ENCODE data around the gene ST3GAL4. TPM values are rescaled to one million over a fixed set of nuclear protein-coding genes. Genes with fewer than 3 reads are reported as not detected.

Gene ST3GAL4
- total RNA-seq, 4 donors from 2014 or later, result 42.1 to 56.2 (median 47.2) TPM

DNA sequence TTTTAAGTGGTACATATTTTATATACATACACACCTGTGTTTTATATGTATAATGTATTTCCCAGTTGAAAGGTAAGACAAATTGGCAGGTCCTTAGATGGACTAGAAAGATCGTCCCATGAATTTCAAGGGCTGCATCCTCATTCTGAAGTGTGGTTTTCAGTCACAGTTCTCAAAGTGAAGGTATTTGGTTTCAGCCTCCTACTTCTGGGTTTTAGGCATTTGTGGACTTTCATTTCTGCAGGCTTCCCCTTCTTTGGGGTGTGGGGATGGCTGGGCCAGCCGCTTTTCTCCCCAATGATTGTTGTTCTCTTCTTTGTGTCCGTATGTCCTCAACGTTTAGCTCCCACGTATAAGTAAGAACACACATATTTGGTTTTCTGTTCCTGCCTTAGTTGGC, 41.7 kb upstream of the ST3GAL4 start:
- H3K36me3 ChIP-seq, result peaks cover 0 to 23% of the 10 kb centered on the region in 2 donors
- no peak for ATAC-seq
- H3K27ac ChIP-seq, result no peak overlapping the region
- TF ChIP-seq POLR2A (IDR thresholded peaks at IDR 0.05) (no peak), EP300 (IDR thresholded peaks at IDR 0.05) (no peak), POLR2AphosphoS5 (IDR thresholded peaks at IDR 0.05) (no peak)
- TF ChIP-seq, protein P1, sequence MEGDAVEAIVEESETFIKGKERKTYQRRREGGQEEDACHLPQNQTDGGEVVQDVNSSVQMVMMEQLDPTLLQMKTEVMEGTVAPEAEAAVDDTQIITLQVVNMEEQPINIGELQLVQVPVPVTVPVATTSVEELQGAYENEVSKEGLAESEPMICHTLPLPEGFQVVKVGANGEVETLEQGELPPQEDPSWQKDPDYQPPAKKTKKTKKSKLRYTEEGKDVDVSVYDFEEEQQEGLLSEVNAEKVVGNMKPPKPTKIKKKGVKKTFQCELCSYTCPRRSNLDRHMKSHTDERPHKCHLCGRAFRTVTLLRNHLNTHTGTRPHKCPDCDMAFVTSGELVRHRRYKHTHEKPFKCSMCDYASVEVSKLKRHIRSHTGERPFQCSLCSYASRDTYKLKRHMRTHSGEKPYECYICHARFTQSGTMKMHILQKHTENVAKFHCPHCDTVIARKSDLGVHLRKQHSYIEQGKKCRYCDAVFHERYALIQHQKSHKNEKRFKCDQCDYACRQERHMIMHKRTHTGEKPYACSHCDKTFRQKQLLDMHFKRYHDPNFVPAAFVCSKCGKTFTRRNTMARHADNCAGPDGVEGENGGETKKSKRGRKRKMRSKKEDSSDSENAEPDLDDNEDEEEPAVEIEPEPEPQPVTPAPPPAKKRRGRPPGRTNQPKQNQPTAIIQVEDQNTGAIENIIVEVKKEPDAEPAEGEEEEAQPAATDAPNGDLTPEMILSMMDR (IDR thresholded peaks at IDR 0.05), result no peak
- WGBS, 2 donors (ENCODE audit: low coverage in 1 of 2), result 87 to 91% methylated on average over 5 of the region's 5 CpGs
- no peak overlapping the region for H3K4me3 ChIP-seq
- H3K27me3 ChIP-seq, result no peaks in the 10 kb centered on the region
- peaks cover 0 to 34% (median 12%) of the 10 kb centered on the region in 3 donors for H3K4me1 ChIP-seq
- no peaks in the 10 kb centered on the region for H3K9me3 ChIP-seq

DNA sequence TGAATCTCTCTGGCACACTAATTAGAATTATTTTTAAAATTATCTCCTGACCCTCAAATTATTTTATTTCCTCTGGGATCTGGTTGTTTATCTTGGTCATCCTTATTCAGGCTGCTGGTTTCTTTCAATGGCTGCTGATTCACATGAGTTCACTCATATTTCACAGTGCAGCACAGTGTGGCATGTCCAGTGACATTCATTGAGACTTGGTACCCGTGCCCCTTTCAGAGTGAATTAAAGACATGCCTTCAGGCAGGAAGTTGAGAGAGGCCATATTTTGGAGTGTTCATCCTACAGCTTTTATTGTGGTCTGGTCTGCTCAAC, 38.1 kb upstream of the ST3GAL4 start:
- peak overlapping the region; percentile 62 to 85 (median 84) for H3K27ac ChIP-seq
- no peak overlapping the region for H3K4me3 ChIP-seq
- H3K36me3 ChIP-seq, result peaks cover 0 to 16% of the 10 kb centered on the region in 2 donors
- 0 to 17% methylated on average over 1 of the region's 1 CpG for WGBS, 2 donors (ENCODE audit: low coverage in 1 of 2)
- no peak for TF ChIP-seq EP300 (IDR thresholded peaks at IDR 0.05)
- no peak for TF ChIP-seq POLR2A (IDR thresholded peaks at IDR 0.05)
- TF ChIP-seq, protein P1 (IDR thresholded peaks at IDR 0.05), result no peak
- no peak for TF ChIP-seq POLR2AphosphoS5 (IDR thresholded peaks at IDR 0.05)
- peaks cover 0 to 31% (median 5%) of the 10 kb centered on the region in 3 donors for H3K4me1 ChIP-seq
- H3K9me3 ChIP-seq, result no peaks in the 10 kb centered on the region
- H3K27me3 ChIP-seq, result no peaks in the 10 kb centered on the region
- ATAC-seq, result no peak

DNA sequence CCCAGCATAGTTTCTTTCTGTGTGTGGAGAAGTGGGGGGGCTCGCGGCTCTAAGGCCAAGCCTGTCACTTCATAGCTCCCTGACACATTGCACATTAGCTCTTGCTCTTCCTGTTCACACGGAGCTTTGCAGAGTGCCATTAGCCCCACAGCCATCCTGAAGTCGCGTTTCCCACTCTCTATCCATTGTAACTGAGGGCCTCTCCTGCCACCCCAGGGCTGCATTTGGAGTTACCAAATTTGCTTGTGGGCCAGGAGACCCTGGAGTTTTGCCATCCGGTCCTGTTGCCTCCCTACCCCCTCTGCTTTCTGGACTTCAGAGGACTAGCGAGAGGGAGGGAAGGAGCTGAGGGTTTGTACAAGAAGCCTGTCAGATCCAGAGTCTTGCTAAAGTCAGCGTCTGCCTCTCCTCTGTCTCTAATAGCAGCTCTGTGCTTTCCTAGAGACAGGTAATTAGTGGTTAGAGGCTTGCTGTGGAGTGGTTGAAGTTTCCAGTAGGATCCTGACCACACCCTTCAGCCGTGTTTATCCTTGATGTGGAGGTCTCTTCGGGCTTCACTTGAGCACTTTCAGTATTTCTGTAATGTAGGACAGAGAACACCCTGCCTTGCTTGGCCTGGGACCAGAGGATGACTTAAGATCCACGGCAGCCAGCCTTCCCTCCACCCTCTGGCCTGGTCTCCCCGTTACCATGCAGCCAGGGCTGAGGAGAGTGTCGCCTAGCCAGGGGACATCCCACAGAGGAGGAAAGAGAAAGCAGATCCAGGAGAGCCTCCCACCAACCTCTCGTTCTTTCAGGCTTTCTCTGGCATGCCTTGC, 37.5 kb upstream of the ST3GAL4 start:
- TF ChIP-seq POLR2AphosphoS5 (IDR thresholded peaks at IDR 0.05) (peak; percentile 49), EP300 (IDR thresholded peaks at IDR 0.05) (no peak)
- TF ChIP-seq, protein P1 (IDR thresholded peaks at IDR 0.05), result peak in 1 of 4 experiments; percentile 13
- Histone ChIP-seq H3K36me3 (peaks cover 0 to 11% of the 10 kb centered on the region in 2 donors), H3K4me1 (peaks cover 0 to 31% (median 5%) of the 10 kb centered on the region in 3 donors), H3K4me3 (peak overlapping the region in 1 of 2 donors; percentile 24), H3K27me3 (no peaks in the 10 kb centered on the region), H3K27ac (peak overlapping the region; percentile 62 to 85 (median 84)), H3K9me3 (no peaks in the 10 kb centered on the region)
- WGBS, 2 donors (ENCODE audit: low coverage in 1 of 2), result 14 to 20% methylated on average over 2 to 8 of the region's 14 CpGs
- ATAC-seq, result peak; percentile 95

DNA sequence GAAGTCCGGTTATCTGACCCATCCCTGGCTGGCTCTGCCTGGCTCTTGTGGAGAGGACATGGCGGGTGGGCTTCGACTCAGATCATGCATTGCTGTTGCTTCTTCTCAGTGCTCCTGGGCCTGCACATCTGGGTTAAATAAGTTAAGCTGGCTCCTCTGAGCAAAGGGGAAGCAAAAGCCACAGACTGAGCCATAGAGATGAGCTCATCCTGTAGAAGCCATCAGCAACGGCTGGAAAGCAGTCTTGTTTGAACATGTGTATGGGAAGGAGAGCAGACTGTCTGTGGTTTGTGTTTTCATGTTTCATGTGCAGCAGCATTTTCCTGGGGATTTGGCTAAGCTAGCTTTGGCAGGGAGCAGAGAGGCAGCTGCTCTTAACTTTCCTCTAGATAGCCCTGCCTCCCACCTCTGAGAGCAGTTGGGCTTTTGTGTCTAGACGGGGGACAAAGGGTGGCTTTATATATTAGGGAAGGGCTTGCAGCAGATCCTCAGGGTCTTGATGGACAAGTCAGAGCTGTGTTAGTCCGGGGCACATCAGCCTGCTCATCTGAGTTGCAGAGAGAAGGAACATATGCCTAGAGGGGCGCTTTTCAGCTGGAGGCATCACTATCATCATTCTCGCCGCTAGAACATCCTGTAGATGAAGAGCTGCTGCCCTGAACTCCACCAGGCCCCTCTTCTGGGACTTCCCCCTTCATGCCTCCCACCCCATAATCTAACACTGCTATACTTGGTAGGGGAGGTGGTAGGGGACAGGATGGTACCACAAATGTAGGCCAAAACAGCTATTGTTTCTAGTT, 36.7 kb upstream of the ST3GAL4 start:
- Histone ChIP-seq H3K4me1 (peaks cover 0 to 31% (median 5%) of the 10 kb centered on the region in 3 donors), H3K27me3 (no peaks in the 10 kb centered on the region), H3K27ac (peak overlapping the region; percentile 62 to 85 (median 84)), H3K4me3 (peak overlapping the region in 1 of 2 donors; percentile 24), H3K9me3 (no peaks in the 10 kb centered on the region), H3K36me3 (peaks cover 0 to 11% of the 10 kb centered on the region in 2 donors)
- TF ChIP-seq POLR2AphosphoS5 (IDR thresholded peaks at IDR 0.05), result no peak
- TF ChIP-seq, protein P1 (IDR thresholded peaks at IDR 0.05), result no peak
- TF ChIP-seq EP300 (IDR thresholded peaks at IDR 0.05), result no peak
- TF ChIP-seq POLR2A (IDR thresholded peaks at IDR 0.05), result no peak
- 0 to 43% methylated on average over 1 to 2 of the region's 9 CpGs for WGBS, 2 donors (ENCODE audit: low coverage in 1 of 2)
- peak; percentile 77 for ATAC-seq
